H9 (cell line): ENCODE measurements around the gene FXYD2. TPM values are rescaled to one million over a fixed set of nuclear protein-coding genes. Genes with fewer than 3 reads are reported as not detected.

Experiments used
- DNase-seq: peaks from one replicate; pipeline ENCODE4 v3.0.0-alpha.2; 2017
- H2AFZ ChIP-seq: one replicate; pipeline ENCODE4 v1.6.1; 2013; ENCODE audit warnings: mild to moderate bottlenecking, low read length, control low read depth, moderate library complexity
- H2AK5ac ChIP-seq: 2 replicates; pipeline ENCODE4 v1.6.1; 2013; ENCODE audit warnings: low read length, control low read depth, mixed read lengths; ENCODE audit not compliant: insufficient read length
- H2BK120ac ChIP-seq: one replicate; pipeline ENCODE4 v1.6.1; 2013; ENCODE audit warnings: low read depth, mild to moderate bottlenecking, low read length, control low read depth, inconsistent platforms; ENCODE audit not compliant: poor library complexity, severe bottlenecking
- H2BK12ac ChIP-seq: 2 replicates; pipeline ENCODE4 v1.6.1; 2013; ENCODE audit warnings: low read length, control low read depth, mixed read lengths, low read depth; ENCODE audit not compliant: insufficient read length
- H2BK15ac ChIP-seq: 2 replicates; pipeline ENCODE4 v1.6.1; 2013; ENCODE audit warnings: low read depth, low read length, control low read depth
- H2BK20ac ChIP-seq: one replicate; pipeline ENCODE4 v1.6.1; 2013; ENCODE audit warnings: low read depth, mild to moderate bottlenecking, low read length, control low read depth, inconsistent platforms; ENCODE audit not compliant: poor library complexity, severe bottlenecking
- H2BK5ac ChIP-seq: 2 replicates; pipeline ENCODE4 v1.6.1; 2013; ENCODE audit warnings: low read length, control low read depth, mixed read lengths; ENCODE audit not compliant: insufficient read length
- H3K14ac ChIP-seq: 2 replicates; pipeline ENCODE4 v1.6.1; 2013; ENCODE audit warnings: low read length, control low read depth; ENCODE audit not compliant: insufficient read depth
- H3K18ac ChIP-seq: 2 replicates; pipeline ENCODE4 v1.6.1; 2013; ENCODE audit warnings: low read depth, mild to moderate bottlenecking, mixed read lengths, low read length, control low read depth; ENCODE audit not compliant: insufficient read length
- H3K23ac ChIP-seq: 2 replicates; pipeline ENCODE4 v1.6.1; 2013; ENCODE audit warnings: low read length, control low read depth, mixed read lengths, low read depth; ENCODE audit not compliant: insufficient read length
- H3K23me2 ChIP-seq: 2 replicates; pipeline ENCODE4 v1.6.1; 2013; ENCODE audit warnings: low read depth, mild to moderate bottlenecking, mixed read lengths, low read length, control low read depth; ENCODE audit not compliant: insufficient read length, poor library complexity, severe bottlenecking
- H3K27ac ChIP-seq: 2 replicates; pipeline ENCODE4 v1.5.1; 2013; ENCODE audit warnings: low read length, control low read depth, mixed read lengths, low read depth; ENCODE audit not compliant: insufficient read length
- H3K27me3 ChIP-seq: 2 replicates; pipeline ENCODE4 v1.6.1; 2013; ENCODE audit warnings: low read length, control low read depth, inconsistent platforms; ENCODE audit not compliant: insufficient read depth
- H3K4ac ChIP-seq: 2 replicates; pipeline ENCODE4 v1.6.1; 2013; ENCODE audit warnings: low read depth, mild to moderate bottlenecking, control low read depth, inconsistent platforms, low read length, moderate library complexity
- H3K4me1 ChIP-seq: 2 replicates; pipeline ENCODE4 v1.6.1; 2013; ENCODE audit warnings: low read length, control low read depth, inconsistent platforms; ENCODE audit not compliant: insufficient read depth
- H3K4me2 ChIP-seq: 2 replicates; pipeline ENCODE4 v1.6.1; 2013; ENCODE audit warnings: low read length, control low read depth, mixed read lengths; ENCODE audit not compliant: insufficient read length, insufficient read depth
- H3K56ac ChIP-seq: 2 replicates; pipeline ENCODE4 v1.6.1; 2013; ENCODE audit warnings: low read depth, mild to moderate bottlenecking, mixed read lengths, low read length, control low read depth; ENCODE audit not compliant: insufficient read length
- H3K79me1 ChIP-seq: 2 replicates; pipeline ENCODE4 v1.6.1; 2013; ENCODE audit warnings: low read depth, mild to moderate bottlenecking, moderate library complexity, low read length, control low read depth, inconsistent platforms; ENCODE audit not compliant: insufficient read depth, poor library complexity, severe bottlenecking
- H3K79me2 ChIP-seq: 2 replicates; pipeline ENCODE4 v1.6.1; 2013; ENCODE audit warnings: low read length, control low read depth, inconsistent platforms; ENCODE audit not compliant: insufficient read depth
- H3K9ac ChIP-seq: 2 replicates; pipeline ENCODE4 v1.6.1; 2013; ENCODE audit warnings: low read length, control low read depth, mixed read lengths; ENCODE audit not compliant: insufficient read length; ENCODE audit errors: extremely low read depth
- H3K9me3 ChIP-seq: one replicate; pipeline ENCODE4 v1.6.1; 2013; ENCODE audit warnings: low read depth, low read length, inconsistent platforms; ENCODE audit not compliant: control insufficient read depth
- H3T11ph ChIP-seq: one replicate; pipeline ENCODE4 v1.6.1; 2013; ENCODE audit warnings: mild to moderate bottlenecking, low read length, control low read depth, inconsistent platforms
- H4K20me1 ChIP-seq: one replicate; pipeline ENCODE4 v1.6.1; 2013; ENCODE audit not compliant: control insufficient read depth, insufficient read length, insufficient read depth
- H4K5ac ChIP-seq: 2 replicates; pipeline ENCODE4 v1.6.1; 2013; ENCODE audit warnings: low read depth, mild to moderate bottlenecking, mixed read lengths, low read length, control low read depth; ENCODE audit not compliant: insufficient read length
- H4K8ac ChIP-seq: replicated peaks from 2 replicates; pipeline ENCODE4 v1.6.1; 2013; ENCODE audit warnings: low read length, control low read depth, mixed read lengths, low read depth; ENCODE audit not compliant: insufficient read length
- H4K91ac ChIP-seq: 2 replicates; pipeline ENCODE4 v1.6.1; 2013; ENCODE audit warnings: low read depth, mild to moderate bottlenecking, moderate library complexity, mixed read lengths, low read length, control low read depth; ENCODE audit not compliant: insufficient read length
- H3K27ac Mint-ChIP-seq, 3 experiments: 2 replicates in 2 of 3; 3 replicates in 1 of 3; pipeline ENCODE4 v1.8.0; 2020 to 2021; ENCODE audit warnings: mixed read lengths in 3 of 3, mild to moderate bottlenecking in 1 of 3, moderate library complexity in 1 of 3
- H3K27me3 Mint-ChIP-seq: 2 replicates; pipeline ENCODE4 v1.8.0; 2021; ENCODE audit warnings: low read depth, mild to moderate bottlenecking, moderate library complexity, mixed read lengths
- H3K36me3 Mint-ChIP-seq, 3 experiments: 2 replicates in 2 of 3; 3 replicates in 1 of 3; pipeline ENCODE4 v1.8.0; 2020 to 2021; ENCODE audit warnings: low read depth in 3 of 3, mixed read lengths in 3 of 3; ENCODE audit not compliant: insufficient read depth in 1 of 3
- H3K4me1 Mint-ChIP-seq, 2 experiments: 2 replicates each; pipeline ENCODE4 v1.8.0; 2020; ENCODE audit warnings: mixed read lengths in 2 of 2
- H3K4me3 Mint-ChIP-seq, 2 experiments: 2 replicates in 1 of 2; 3 replicates in 1 of 2; pipeline ENCODE4 v1.8.0; 2020 to 2021; ENCODE audit warnings: mild to moderate bottlenecking in 2 of 2, mixed read lengths in 2 of 2, moderate library complexity in 1 of 2
- H3K9me3 Mint-ChIP-seq, 2 experiments: 2 replicates in 1 of 2; 3 replicates in 1 of 2; pipeline ENCODE4 v1.8.0; 2020; ENCODE audit warnings: mild to moderate bottlenecking in 2 of 2, mixed read lengths in 2 of 2, moderate library complexity in 1 of 2
- CTCF ChIP-seq: fragments of 200-600 bp; sonication (generic); conservative IDR thresholded peaks from 3 replicates; pipeline ENCODE4 v1.8.0; 2021; ENCODE audit warnings: antibody characterized with exemption, mild to moderate bottlenecking
- WGBS: extraction: QIAGEN DNeasy Blood & Tissue Kit; methylation state at CpG from one replicate; pipeline ENCODE4 v1.1.7; 2013; ENCODE audit warnings: missing lambda C conversion rate, low lambda C conversion rate, mixed read lengths; ENCODE audit not compliant: insufficient read length; ENCODE audit errors: extremely low coverage; 5-methylcytosine and 5-hydroxymethylcytosine counted together
- total RNA-seq: library from RNA; stranded (reverse); gene quantifications from 2 replicates; pipeline ENCODE4 v1.2.1, GENCODE V29; 2021

The FXYD2 gene
- total RNA-seq, 1 experiment from 2014 or later: 0.79 TPM

- Histone ChIP-seq H2BK15ac (no peak overlapping the region), H4K8ac (no peak overlapping the region), H3K56ac (no peak overlapping the region), H2BK5ac (no peak overlapping the region), H3K79me1 (no peaks in the 10 kb centered on the region), H3K23ac (no peak overlapping the region), H3K14ac (no peak overlapping the region), H2AFZ (no peak overlapping the region), H3T11ph (no peak overlapping the region), H2AK5ac (no peak overlapping the region), H3K79me2 (no peaks in the 10 kb centered on the region), H3K4me2 (no peak overlapping the region), H3K27me3 (no peaks in the 10 kb centered on the region), H4K20me1 (no peaks in the 10 kb centered on the region), H4K91ac (no peak overlapping the region), H3K4ac (no peak overlapping the region), H3K9me3 (no peaks in the 10 kb centered on the region), H3K9ac (no peak overlapping the region), H4K5ac (no peak overlapping the region), H3K18ac (no peak overlapping the region), H3K23me2 (no peaks in the 10 kb centered on the region), H3K27ac (no peak overlapping the region), H3K4me1 (no peaks in the 10 kb centered on the region), H2BK12ac (no peak overlapping the region), H2BK120ac (no peak overlapping the region), H2BK20ac (no peak overlapping the region)
- H3K27ac Mint-ChIP-seq: no peak overlapping the region
- WGBS: 100% methylated on average over 1 of the region's 22 CpGs
- peaks cover 37% of the 10 kb centered on the region for H3K27me3 Mint-ChIP-seq
- no peaks in the 10 kb centered on the region for H3K9me3 Mint-ChIP-seq
- DNase-seq: peak; percentile 81
- H3K36me3 Mint-ChIP-seq: no peaks in the 10 kb centered on the region
- H3K4me1 Mint-ChIP-seq: peaks cover 19 to 31% of the 10 kb centered on the region in 2 experiments
- H3K4me3 Mint-ChIP-seq: peak overlapping the region in 1 of 2 experiments; percentile 4; a peak in 2 of 5 replicates
- peak; percentile 68 for TF ChIP-seq CTCF
These were observed 15.1 kb downstream of the FXYD2 start for GRCh38 chr11:117809236-117810055.
